Stimulated activated CD8-positive, alpha-beta memory T cell treated with anti-CD3 and anti-CD28 coated beads, Interleukin-7, amount 100 ng/mL, for 4 hours (primary cell): ENCODE data around the gene CTDNEP1.
A peak's percentile ranks its signal among the peaks of the same experiment; 100 is the strongest.
"Not testable (repeated sequence)": the region's sequence is repeated elsewhere in the genome, so short reads cannot be mapped to it uniquely, and the experiment has no call there.

Experiments used
- DNase-seq, 2 donors: peaks; one replicate each; pipeline ENCODE4 v3.0.0-alpha.2; 2020; ENCODE audit warnings: low read depth in 2 of 2

CTDNEP1 gene

DNA sequence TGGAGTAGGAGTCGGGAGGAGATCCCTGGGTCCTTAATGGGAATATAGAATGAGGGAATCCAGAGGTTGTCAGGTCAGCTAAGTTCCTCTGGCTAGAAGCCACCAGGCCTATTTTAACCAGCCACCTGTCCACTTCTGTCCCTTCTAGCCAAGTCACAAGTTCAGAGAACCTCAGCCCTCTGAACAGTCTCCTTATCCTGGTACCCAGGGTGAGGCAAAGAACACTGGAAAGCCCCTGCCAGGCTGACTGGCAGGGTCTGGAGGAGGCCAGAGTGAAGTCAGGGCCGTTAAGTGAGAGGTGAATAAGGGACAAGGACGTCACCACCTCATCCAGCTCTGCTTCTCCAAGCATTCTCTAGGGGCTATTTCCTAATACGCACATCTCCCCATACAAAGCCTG, 2.7 kb downstream of the CTDNEP1 start:
- DNase-seq: no peak

GRCh38 chr17:7246779-7247178, 4.8 kb downstream of the CTDNEP1 start:
- DNase-seq: no peak

DNA sequence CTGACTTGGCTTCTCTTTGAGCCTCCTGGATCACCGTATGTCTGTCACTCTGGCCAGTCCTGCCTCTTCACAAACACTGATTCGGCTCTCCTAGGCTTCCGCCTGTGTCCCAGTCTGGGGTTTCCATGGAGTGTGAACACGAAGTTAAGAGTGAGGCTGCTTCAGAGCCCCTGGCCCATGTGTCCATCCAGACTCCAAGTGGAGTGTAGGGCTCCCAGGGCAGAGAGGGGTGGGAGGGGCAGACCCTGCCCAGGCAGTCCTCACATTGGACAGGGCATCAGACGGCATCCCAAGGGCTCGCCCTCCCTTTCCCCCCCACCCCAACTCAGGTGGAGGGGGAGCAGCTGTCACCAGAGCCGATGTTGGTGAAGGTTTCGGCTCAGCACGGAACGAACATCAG, 7.7 kb downstream of the CTDNEP1 start:
- not testable (repeated sequence) for DNase-seq

GRCh38 chr17:7243453-7243729, 8.1 kb downstream of the CTDNEP1 start:
- DNase-seq: no peak

DNA sequence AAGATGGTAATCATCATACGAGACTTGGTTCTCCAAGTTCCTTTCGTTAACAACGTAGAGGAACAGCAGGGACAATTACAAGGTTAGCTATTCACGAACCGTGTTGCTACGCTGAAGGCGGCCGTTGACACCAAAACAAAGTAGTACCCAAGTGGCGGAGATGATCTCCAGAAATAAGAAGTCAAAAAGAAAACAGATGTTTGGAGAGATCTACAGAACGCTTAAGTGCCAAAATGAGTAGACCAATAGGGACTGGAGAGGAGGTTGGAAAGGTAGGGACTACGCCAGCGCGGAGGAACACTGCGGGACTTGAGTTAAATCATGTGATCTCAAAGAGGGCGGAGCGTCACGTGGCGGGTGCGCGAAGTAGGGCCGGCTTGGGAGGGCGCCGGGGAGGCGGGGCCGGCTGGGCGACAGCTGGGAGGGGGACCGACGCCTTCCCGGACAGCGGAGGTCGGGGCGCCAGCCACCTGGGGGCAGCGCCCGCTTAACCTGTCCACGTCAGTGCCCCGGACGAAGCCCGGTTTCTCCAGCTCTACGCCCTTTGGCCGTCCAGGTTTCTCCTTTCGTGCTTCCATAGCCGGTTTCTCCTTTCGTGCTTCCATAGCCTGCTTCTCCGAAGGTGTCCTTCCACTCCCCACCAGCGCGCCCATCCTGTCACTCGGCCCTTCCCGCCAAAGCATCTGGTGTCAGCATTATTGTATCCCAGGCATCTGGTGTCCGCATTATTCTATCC, 8.6 kb downstream of the CTDNEP1 start:
- DNase-seq: peak; percentile 89 to 91

DNA sequence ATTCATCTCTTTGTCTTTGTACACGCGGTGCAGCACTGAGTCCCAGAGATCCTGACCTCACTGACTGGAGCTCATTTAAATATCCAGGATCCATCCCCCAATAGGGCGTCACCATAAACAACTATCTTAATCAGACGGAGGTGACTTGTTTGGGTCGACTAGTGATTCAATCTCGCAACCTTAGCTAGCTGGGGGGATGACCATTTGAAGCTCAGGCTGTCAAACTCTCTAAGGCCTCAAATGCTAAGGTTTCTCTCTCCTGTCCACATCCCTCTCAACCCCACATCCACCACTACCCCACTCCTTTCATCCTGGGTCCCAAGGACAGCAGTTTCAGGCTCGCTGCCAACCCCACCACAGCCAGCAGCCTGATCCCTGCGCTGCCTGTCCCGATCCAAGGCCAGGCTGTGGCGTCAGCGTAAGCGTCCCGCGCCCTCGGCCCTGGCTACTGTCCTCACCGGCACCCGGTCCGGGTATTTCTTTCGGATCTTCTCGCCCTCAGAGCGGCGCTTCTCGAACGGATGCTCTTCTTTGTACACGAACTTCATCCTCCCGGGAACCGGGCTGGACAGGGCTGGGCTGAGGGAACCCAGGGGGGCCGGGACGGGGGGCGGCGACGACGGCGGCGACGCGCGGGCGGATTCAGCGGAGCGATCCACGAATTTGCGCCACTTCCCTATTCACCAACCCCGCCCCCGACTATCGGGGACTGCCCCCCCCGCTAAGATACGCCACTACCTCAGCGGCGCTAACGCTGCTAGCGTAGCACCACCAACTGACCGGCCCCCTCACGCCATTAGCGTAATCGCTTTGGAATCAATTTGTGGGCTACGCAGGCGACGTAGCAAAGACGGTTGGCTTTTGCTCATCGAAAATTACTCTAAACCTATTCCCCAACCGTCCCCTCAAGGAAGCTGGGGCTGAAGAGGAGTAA, 9.5 kb downstream of the CTDNEP1 start, which contains the start of gene GABARAP:
Gene GABARAP (minus strand): TSS at position 667 of the 934 bp plus-strand sequence. CDS start 119 bp downstream, at position 548.
- DNase-seq: peak; percentile 89

DNA sequence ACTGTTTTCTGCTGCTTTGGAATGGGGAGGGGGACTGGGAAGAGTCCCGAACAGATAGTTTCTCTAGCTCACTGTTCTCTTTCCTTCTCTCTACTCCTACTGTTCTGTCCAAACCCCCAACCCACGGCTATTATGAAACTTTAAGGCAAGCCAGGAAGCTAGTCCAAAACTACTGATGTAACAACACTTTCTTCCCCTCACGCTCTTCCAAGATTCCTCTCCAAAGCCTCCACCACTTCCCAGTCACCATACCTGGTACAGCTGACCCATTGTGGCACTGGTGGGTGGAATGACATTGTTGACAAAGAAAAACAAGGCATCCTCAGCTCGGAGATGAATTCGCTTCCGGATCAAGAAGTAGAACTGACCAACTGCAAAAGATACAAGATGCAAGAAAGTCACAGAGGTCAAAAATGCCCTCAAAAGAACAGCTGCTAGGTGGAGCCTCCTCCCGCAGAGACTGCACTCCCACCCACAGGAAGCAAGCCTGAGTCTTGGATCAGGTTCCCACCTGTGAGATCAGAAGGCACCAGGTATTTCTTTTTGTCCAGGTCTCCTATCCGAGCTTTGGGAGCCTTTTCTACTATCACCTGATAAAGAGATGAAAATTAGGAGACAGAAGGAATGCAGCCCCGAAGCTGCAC, 10.3 kb downstream of the CTDNEP1 start:
- no peak for DNase-seq

DNA sequence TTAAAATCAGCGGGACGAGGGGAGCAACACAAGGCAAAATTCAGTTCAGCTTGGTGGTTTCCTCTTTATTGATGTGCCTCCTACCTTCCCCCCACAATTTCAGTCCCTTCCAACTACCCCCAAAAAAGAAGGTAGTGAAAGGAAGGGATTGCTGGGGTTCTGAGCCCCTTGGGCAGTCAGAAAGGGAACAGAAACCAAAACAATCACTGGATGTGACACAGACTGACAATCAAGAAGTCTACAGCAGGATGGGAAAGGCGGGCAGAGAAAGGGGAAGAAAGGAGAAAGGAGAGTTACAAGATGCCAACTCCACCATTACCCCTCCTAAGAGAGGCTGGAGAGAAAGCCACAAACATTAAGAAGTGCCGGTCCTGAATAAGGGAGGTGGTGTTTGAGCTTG, 11.2 kb downstream of the CTDNEP1 start:
- no peak for DNase-seq

GRCh38 chr17:7239091-7240027, 12.2 kb downstream of the CTDNEP1 start, which contains the start of gene PHF23:
PHF23 (minus strand) TSS chr17:7239457; CDS start chr17:7239279, 178 bp downstream.
- peak; percentile 97 to 98 for DNase-seq

GRCh38 chr17:7238420-7239090, 13.0 kb downstream of the CTDNEP1 start:
- DNase-seq: no peak

GRCh38 chr17:7237761-7238419, 13.6 kb downstream of the CTDNEP1 start:
- peak; percentile 80 to 87 for DNase-seq

DNA sequence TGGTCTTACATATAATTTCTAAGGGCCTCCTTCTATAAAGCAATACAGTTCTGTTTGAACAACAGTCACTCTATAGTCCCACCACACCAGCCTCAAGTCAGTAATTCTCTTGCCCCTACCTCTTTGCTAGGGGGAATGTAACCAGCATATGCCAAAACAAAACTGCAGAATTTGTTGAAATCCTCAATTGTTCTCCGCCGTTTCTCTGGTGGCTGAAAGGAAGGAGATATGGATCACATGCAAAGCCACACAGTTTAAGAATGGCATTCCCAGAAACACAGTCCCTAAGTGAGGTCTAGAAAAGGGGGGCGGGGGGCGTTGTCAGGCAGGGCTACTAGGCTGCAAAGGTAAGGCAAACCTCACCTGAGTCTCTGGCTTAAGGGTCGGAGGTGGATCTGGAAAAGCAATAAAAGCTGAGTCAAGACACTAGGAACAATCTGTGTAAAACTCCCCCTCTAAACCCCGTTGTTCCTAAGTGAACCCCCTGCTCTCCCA, 14.2 kb downstream of the CTDNEP1 start:
- no peak for DNase-seq

DNA sequence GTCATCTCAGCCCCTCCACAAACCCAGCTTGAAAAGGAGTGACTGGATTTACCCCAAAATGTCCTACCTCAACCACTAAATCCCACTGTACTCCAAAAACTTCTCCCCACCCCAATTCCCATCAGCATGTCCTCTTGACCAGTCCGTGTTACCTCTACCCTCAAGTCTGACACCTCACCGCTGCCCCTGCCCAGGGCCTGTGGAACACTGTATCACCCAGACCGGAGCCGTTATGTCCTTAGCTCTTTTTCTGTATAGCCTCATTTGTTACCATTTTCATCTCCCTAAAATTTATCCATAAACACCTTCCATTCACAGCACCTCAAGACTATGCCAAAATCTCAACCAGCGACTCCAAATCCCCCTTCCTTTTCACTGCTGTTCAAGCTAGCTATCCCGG, 14.7 kb downstream of the CTDNEP1 start:
- DNase-seq: no peak

GRCh38 chr17:7235693-7236665, 15.6 kb downstream of the CTDNEP1 start:
- no peak for DNase-seq

- DNase-seq: peak; percentile 93 to 94
These were observed 17.2 kb downstream of the CTDNEP1 start, which contains the start of gene DVL2 for GRCh38 chr17:7234083-7234951. DVL2 (minus strand) TSS chr17:7234517; CDS start chr17:7234262, 255 bp downstream.

DNA sequence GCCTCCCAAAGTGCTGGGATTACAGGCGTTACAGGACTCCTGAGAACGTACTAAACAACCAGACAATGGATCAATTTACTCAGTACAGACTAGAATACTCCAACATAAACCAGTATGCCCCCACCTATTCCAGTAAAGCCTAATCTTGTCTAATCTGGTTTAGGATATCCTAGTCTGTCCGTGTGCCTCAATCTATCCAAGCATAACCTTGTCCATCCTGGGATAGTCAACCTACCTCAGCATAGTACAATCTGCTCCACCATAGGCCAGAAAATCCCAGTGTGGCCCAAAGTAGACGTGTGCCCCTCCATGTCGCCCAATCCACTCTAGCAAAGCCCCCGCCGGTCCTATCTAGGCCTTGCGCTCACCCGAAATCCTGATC, 17.8 kb downstream of the CTDNEP1 start:
- DNase-seq: no peak

DNA sequence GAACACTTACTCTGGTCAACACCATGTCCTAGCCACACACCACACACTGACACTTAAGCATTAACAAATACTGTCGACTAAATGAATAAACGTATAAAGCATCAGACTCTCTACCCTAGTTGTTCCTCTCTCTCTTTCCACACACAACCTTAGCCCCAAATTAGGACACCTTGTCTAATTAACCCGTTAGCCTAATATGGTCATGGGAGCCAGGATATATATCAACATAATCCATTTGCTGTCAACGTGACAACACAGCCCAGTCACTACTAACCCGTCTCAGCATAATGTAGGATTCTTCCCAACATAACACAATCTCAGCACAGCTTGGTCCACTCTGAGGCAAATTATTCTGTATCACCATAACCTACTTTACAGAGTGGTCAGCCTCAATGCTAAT, 19.4 kb downstream of the CTDNEP1 start:
- no peak for DNase-seq

DNA sequence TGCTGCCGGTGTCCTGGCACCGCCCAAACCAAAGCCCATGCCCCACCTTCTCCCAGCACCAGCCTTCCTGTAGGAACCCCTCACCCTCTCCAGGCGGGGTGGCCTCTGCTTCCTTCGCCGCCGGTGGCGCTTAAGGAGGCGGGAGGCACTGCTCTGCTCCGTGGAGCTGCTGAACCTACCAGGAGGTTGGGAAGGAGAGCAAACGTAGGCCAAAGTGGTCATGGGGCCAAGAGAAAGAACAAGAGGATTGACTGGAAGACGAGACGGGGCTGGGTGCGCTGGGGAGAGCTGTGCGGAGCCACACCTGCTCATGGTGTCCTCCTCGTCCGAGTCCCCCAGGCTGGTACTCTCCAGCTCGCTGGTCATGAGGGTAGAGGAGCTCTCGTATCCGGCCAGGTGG, 22.0 kb downstream of the CTDNEP1 start:
- DNase-seq: no peak
